COLO829 (cell line): ENCODE results near the gene CATSPER3.

Experiments used
- DNase-seq: peaks from one replicate; pipeline ENCODE4 v3.0.0; 2012; ENCODE audit warnings: low spot score

CATSPER3 gene

GRCh38 chr5:135029477-135030122, 61.9 kb downstream of the CATSPER3 start:
- DNase-seq = no peak

- no peak for DNase-seq
Measured at GRCh38 chr5:135030123-135030955, 62.6 kb downstream of the CATSPER3 start.

GRCh38 chr5:135030956-135031812, 63.5 kb downstream of the CATSPER3 start:
- DNase-seq = no peak

GRCh38 chr5:135031813-135032694, 64.3 kb downstream of the CATSPER3 start:
- DNase-seq = no peak

GRCh38 chr5:135032695-135032998, 64.9 kb downstream of the CATSPER3 start:
- DNase-seq = no peak

- no peak for DNase-seq
Measured at GRCh38 chr5:135032999-135033861, 65.5 kb downstream of the CATSPER3 start.

- no peak for DNase-seq
Measured at GRCh38 chr5:135033901-135034235, 66.2 kb downstream of the CATSPER3 start, which contains the start of gene PITX1. PITX1 (minus strand) TSS chr5:135034228; CDS start chr5:135033881, 347 bp downstream.

- DNase-seq = no peak
Measured at GRCh38 chr5:135034236-135034962, 66.7 kb downstream of the CATSPER3 start.

- no peak for DNase-seq
Measured at GRCh38 chr5:135034963-135035677, 67.4 kb downstream of the CATSPER3 start.

GRCh38 chr5:135035678-135036030, 67.9 kb downstream of the CATSPER3 start:
- DNase-seq = no peak

- DNase-seq = no peak
Measured at GRCh38 chr5:135036405-135036804, 68.7 kb downstream of the CATSPER3 start.

GRCh38 chr5:135037519-135038204, 70.0 kb downstream of the CATSPER3 start:
- no peak for DNase-seq

GRCh38 chr5:135038205-135038812, 70.6 kb downstream of the CATSPER3 start:
- no peak for DNase-seq

GRCh38 chr5:135038813-135039270, 71.1 kb downstream of the CATSPER3 start:
- no peak for DNase-seq

- DNase-seq = no peak
Measured at GRCh38 chr5:135039271-135040033, 71.7 kb downstream of the CATSPER3 start.

GRCh38 chr5:135040034-135040332, 72.3 kb downstream of the CATSPER3 start:
- no peak for DNase-seq

GRCh38 chr5:135040333-135041144, 72.8 kb downstream of the CATSPER3 start:
- no peak for DNase-seq
